Calu3 (cell line): ENCODE results near the gene RFTN1. TPM values are rescaled to one million over a fixed set of nuclear protein-coding genes. Genes with fewer than 3 reads are reported as not detected.

Experiments
- BruUV-seq: library from RNA; stranded (reverse); fragments of 400-500 nt; replicated peaks from 2 replicates; lab custom pipeline; 2021; lab: Mats Ljungman, UMichigan
- CTCF ChIA-PET: fragments of 300-600 bp; sonication (Branson Sonifier 250); formaldehyde crosslinking; loops from one replicate; lab custom pipeline; 2022; ENCODE audit warnings: antibody characterized with exemption; lab: Charles Lee
- DNase-seq: peaks from one replicate; pipeline ENCODE4 v3.0.0; 2022
- H3K27ac Mint-ChIP-seq: one replicate; pipeline ENCODE4 v1.8.0; 2022; ENCODE audit warnings: mixed read lengths; ENCODE audit not compliant: unreplicated experiment
- H3K27me3 Mint-ChIP-seq: one replicate; pipeline ENCODE4 v1.8.0; 2022; ENCODE audit warnings: mixed read lengths; ENCODE audit not compliant: unreplicated experiment
- H3K36me3 Mint-ChIP-seq: one replicate; pipeline ENCODE4 v1.8.0; 2022; ENCODE audit warnings: mild to moderate bottlenecking, moderate library complexity, mixed read lengths; ENCODE audit not compliant: insufficient read depth, unreplicated experiment
- H3K4me1 Mint-ChIP-seq: one replicate; pipeline ENCODE4 v1.8.0; 2022; ENCODE audit warnings: mild to moderate bottlenecking, low read depth, mixed read lengths; ENCODE audit not compliant: unreplicated experiment
- H3K4me3 Mint-ChIP-seq: one replicate; pipeline ENCODE4 v1.8.0; 2022; ENCODE audit warnings: mild to moderate bottlenecking, low read depth, moderate library complexity, mixed read lengths; ENCODE audit not compliant: unreplicated experiment
- H3K9me3 Mint-ChIP-seq: one replicate; pipeline ENCODE4 v1.8.0; 2022; ENCODE audit warnings: low read depth, mixed read lengths; ENCODE audit not compliant: unreplicated experiment
- intact Hi-C: fragments of 100-400 bp; cut with micrococcal nuclease; formaldehyde crosslinking; loops from one replicate; pipeline ENCODE4 v1.10.0; 2022; ENCODE audit not compliant: unreplicated experiment
- total RNA-seq: library from RNA; stranded (reverse); gene quantifications from 2 replicates; pipeline ENCODE4 v1.2.3, GENCODE V29; 2022
- TF ChIP-seq, protein P1 (sequence below): fragments of 200-600 bp; IDR thresholded peaks from one replicate; pipeline ENCODE4 v1.8.0; 2022; ENCODE audit warnings: antibody characterized with exemption; ENCODE audit not compliant: unreplicated experiment

The RFTN1 gene
- total RNA-seq, 1 experiment from 2014 or later: 1.6 TPM

DNA sequence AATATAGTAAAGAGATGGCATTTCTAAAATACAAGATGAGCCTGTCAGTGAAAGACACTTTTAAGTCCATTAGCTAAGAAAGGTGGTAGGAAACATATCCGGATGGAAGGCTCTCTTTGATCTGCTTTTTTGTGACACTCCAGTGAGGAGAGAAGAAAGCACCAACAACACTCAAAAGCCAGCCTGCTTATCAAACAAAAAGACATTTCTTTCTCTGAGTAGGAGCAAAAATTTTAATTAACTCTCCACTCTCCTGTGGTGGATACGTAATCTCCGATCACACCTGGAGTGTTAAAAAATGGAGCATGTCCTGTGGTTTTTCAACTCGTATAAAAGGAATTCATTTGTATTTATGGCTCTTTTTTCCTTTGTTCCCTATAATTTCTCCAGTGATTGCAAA is 183.1 kb downstream of the RFTN1 start:
- TF ChIP-seq, protein P1, sequence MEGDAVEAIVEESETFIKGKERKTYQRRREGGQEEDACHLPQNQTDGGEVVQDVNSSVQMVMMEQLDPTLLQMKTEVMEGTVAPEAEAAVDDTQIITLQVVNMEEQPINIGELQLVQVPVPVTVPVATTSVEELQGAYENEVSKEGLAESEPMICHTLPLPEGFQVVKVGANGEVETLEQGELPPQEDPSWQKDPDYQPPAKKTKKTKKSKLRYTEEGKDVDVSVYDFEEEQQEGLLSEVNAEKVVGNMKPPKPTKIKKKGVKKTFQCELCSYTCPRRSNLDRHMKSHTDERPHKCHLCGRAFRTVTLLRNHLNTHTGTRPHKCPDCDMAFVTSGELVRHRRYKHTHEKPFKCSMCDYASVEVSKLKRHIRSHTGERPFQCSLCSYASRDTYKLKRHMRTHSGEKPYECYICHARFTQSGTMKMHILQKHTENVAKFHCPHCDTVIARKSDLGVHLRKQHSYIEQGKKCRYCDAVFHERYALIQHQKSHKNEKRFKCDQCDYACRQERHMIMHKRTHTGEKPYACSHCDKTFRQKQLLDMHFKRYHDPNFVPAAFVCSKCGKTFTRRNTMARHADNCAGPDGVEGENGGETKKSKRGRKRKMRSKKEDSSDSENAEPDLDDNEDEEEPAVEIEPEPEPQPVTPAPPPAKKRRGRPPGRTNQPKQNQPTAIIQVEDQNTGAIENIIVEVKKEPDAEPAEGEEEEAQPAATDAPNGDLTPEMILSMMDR: no peak
- H3K27me3 Mint-ChIP-seq: no peaks in the 10 kb centered on the region
- no peaks in the 10 kb centered on the region for H3K4me1 Mint-ChIP-seq
- H3K27ac Mint-ChIP-seq: no peak overlapping the region
- peaks cover 5% of the 10 kb centered on the region for H3K36me3 Mint-ChIP-seq
- BruUV-seq: no TSS peak
- intact Hi-C loops: no loop called here
- CTCF ChIA-PET: no interaction called here
- no peak for DNase-seq
- peaks cover 5% of the 10 kb centered on the region for H3K9me3 Mint-ChIP-seq
- H3K4me3 Mint-ChIP-seq: no peak overlapping the region

DNA sequence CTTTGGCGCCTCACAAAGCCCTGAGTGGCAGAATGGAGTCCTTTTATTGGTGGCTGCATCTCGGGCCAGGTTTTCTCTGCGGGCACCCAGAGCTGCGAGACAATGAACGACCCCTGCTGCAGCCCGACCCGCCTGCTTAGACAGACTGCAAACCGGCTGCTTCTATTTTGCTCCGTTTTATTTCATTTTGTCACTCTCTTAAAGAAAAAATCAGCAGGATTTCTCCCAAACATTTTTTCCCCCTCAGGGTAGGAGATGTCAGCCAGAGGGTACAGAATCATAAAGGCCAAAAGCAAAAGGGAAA is 183.7 kb downstream of the RFTN1 start:
- TF ChIP-seq, protein P1: no peak
- H3K27ac Mint-ChIP-seq: no peak overlapping the region
- no TSS peak for BruUV-seq
- no peaks in the 10 kb centered on the region for H3K4me1 Mint-ChIP-seq
- peaks cover 5% of the 10 kb centered on the region for H3K9me3 Mint-ChIP-seq
- intact Hi-C loops: no loop called here
- DNase-seq: no peak
- CTCF ChIA-PET: no interaction called here
- H3K4me3 Mint-ChIP-seq: no peak overlapping the region
- no peaks in the 10 kb centered on the region for H3K27me3 Mint-ChIP-seq
- peaks cover 5% of the 10 kb centered on the region for H3K36me3 Mint-ChIP-seq

DNA sequence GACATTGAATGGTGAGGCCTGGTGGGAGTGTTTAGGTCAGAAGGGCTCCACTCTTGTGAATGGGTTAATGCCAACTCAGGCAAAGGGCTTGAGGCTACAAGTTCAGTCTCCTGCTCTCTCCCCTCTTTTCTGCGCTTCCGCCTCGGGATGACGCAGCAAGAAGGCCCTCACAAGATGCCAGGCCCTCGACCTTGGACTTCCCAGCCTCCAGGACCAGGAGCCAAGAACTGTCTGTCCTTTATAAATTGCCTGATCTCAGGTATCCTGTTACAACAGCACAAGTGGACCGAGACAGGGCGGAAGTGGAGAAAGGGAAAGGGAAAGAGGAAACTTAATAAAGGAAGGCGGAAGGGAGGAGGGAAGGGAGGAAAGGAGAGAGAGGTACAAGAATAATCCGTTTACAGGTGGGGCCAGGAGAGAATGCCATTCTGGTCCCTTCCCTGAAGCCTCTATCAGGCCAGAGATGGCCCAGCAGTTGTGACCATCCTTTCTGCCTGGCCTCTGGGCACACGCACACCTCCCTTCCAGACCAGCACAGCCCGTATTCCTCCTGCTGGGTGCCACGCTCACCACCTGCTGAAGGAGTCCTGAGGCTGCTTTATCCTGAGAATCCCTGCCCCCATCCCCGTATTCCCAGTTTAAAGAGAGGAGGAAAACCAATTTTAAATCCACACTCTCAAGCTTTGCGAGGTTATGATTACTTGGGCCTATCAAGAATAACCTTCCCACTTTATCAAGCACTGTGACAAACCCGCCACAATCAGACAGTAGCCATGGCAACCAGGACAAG is 184.3 kb downstream of the RFTN1 start:
- CTCF ChIA-PET: no interaction called here
- H3K27ac Mint-ChIP-seq: no peak overlapping the region
- BruUV-seq: no TSS peak
- H3K36me3 Mint-ChIP-seq: peaks cover 5% of the 10 kb centered on the region
- no peaks in the 10 kb centered on the region for H3K4me1 Mint-ChIP-seq
- peaks cover 5% of the 10 kb centered on the region for H3K9me3 Mint-ChIP-seq
- no peaks in the 10 kb centered on the region for H3K27me3 Mint-ChIP-seq
- no peak for DNase-seq
- no peak overlapping the region for H3K4me3 Mint-ChIP-seq
- intact Hi-C loops: no loop called here
- TF ChIP-seq, protein P1: no peak

- Mint-ChIP-seq H3K9me3 (peaks cover 5% of the 10 kb centered on the region), H3K36me3 (peaks cover 5% of the 10 kb centered on the region), H3K27me3 (no peaks in the 10 kb centered on the region), H3K4me1 (no peaks in the 10 kb centered on the region), H3K27ac (no peak overlapping the region), H3K4me3 (no peak overlapping the region)
- DNase-seq: no peak
- no TSS peak for BruUV-seq
- TF ChIP-seq, protein P1: no peak
- intact Hi-C loops: no loop called here
- CTCF ChIA-PET: no interaction called here
Measured at GRCh38 chr3:16328124-16328523, 185.4 kb downstream of the RFTN1 start.
